Skeletal muscle cell (primary cell): ENCODE results near the gene HMGXB4.

Source experiments
- DNase-seq: peaks from one replicate; pipeline ENCODE4 v3.0.0-alpha.2; 2010; ENCODE audit warnings: low read depth
- H3K4me3 ChIP-seq: 2 replicates; pipeline ENCODE4 v1.5.1; 2011; ENCODE audit warnings: low read depth, mild to moderate bottlenecking, control low read depth, low read length, moderate library complexity

The HMGXB4 gene

GRCh38 chr22:35307892-35308291, 50.6 kb downstream of the HMGXB4 start:
- no peak for DNase-seq

GRCh38 chr22:35308480-35309021, 51.3 kb downstream of the HMGXB4 start:
- no peak overlapping the region for H3K4me3 ChIP-seq
- no peak for DNase-seq

More at GRCh38 chr22:35307892-35308291, 50.6 kb downstream of the HMGXB4 start:
- H3K4me3 ChIP-seq: no peak overlapping the region

GRCh38 chr22:35310556-35311550, 53.6 kb downstream of the HMGXB4 start:
- DNase-seq: no peak
- H3K4me3 ChIP-seq: no peak overlapping the region

- no peak overlapping the region for H3K4me3 ChIP-seq
- no peak for DNase-seq
These were observed 54.3 kb downstream of the HMGXB4 start for GRCh38 chr22:35311551-35311999.

- H3K4me3 ChIP-seq: no peak overlapping the region
- DNase-seq: no peak
These were observed 55.1 kb downstream of the HMGXB4 start for GRCh38 chr22:35312198-35313059.

- H3K4me3 ChIP-seq: no peak overlapping the region
- DNase-seq: peak; percentile 75
These were observed 56.2 kb downstream of the HMGXB4 start for GRCh38 chr22:35313311-35314121.

- no peak for DNase-seq
- H3K4me3 ChIP-seq: no peak overlapping the region
These were observed 57.1 kb downstream of the HMGXB4 start for GRCh38 chr22:35314161-35314942.

GRCh38 chr22:35315141-35315854, 58.0 kb downstream of the HMGXB4 start:
- no peak for DNase-seq
- no peak overlapping the region for H3K4me3 ChIP-seq

- H3K4me3 ChIP-seq: no peak overlapping the region
- no peak for DNase-seq
These were observed 58.8 kb downstream of the HMGXB4 start for GRCh38 chr22:35315855-35316745.

- H3K4me3 ChIP-seq: no peak overlapping the region
- DNase-seq: no peak
These were observed 59.5 kb downstream of the HMGXB4 start for GRCh38 chr22:35316751-35317150.

GRCh38 chr22:35317680-35318290, 60.5 kb downstream of the HMGXB4 start:
- no peak overlapping the region for H3K4me3 ChIP-seq
- DNase-seq: no peak

- no peak for DNase-seq
- H3K4me3 ChIP-seq: no peak overlapping the region
These were observed 61.3 kb downstream of the HMGXB4 start for GRCh38 chr22:35318346-35319215.

- H3K4me3 ChIP-seq: no peak overlapping the region
- DNase-seq: no peak
These were observed 62.1 kb downstream of the HMGXB4 start for GRCh38 chr22:35319244-35319985.

- H3K4me3 ChIP-seq: no peak overlapping the region
- no peak for DNase-seq
These were observed 64.8 kb downstream of the HMGXB4 start for GRCh38 chr22:35322126-35322525.

GRCh38 chr22:35322893-35323292, 65.6 kb downstream of the HMGXB4 start:
- H3K4me3 ChIP-seq: no peak overlapping the region
- DNase-seq: no peak
